NCI-H69 (cell line): ENCODE measurements around the gene TOM1L1.

Experiments used
- DNase-seq: peaks from one replicate; lab custom pipeline; 2025; lab: John Stamatoyannopoulos, UW

Gene TOM1L1

GRCh38 chr17:54947396-54947795, 46.7 kb downstream of the TOM1L1 start:
- DNase-seq, result no peak

GRCh38 chr17:54948380-54948779, 47.7 kb downstream of the TOM1L1 start:
- no peak for DNase-seq

GRCh38 chr17:54950116-54950515, 49.5 kb downstream of the TOM1L1 start:
- DNase-seq, result no peak

GRCh38 chr17:54951286-54951685, 50.6 kb downstream of the TOM1L1 start:
- DNase-seq, result no peak

- DNase-seq, result peak; percentile 77
These were observed 56.1 kb downstream of the TOM1L1 start for GRCh38 chr17:54956791-54957190.

GRCh38 chr17:54967621-54968261, 67.1 kb downstream of the TOM1L1 start:
- peak; percentile 45 for DNase-seq

- peak; percentile 98 for DNase-seq
These were observed 67.8 kb downstream of the TOM1L1 start, which contains the start of the genes COX11 and STXBP4 for GRCh38 chr17:54968262-54968987. Gene COX11, minus strand, starts transcription at chr17:54968654. Its CDS starts 8 bp downstream, at chr17:54968646. Gene STXBP4, plus strand, starts transcription at chr17:54968765. Its CDS starts 17,455 bp downstream, at chr17:54986220.

GRCh38 chr17:54968988-54969332, 68.3 kb downstream of the TOM1L1 start:
- DNase-seq, result no peak

- DNase-seq, result no peak
These were observed 69.3 kb downstream of the TOM1L1 start for GRCh38 chr17:54969658-54970572.

- DNase-seq, result peak; percentile 5
These were observed 70.5 kb downstream of the TOM1L1 start for GRCh38 chr17:54971147-54971546.

GRCh38 chr17:54971901-54972300, 71.2 kb downstream of the TOM1L1 start:
- DNase-seq, result no peak

GRCh38 chr17:54972406-54973138, 71.9 kb downstream of the TOM1L1 start:
- peak; percentile 27 for DNase-seq

GRCh38 chr17:54974759-54975158, 74.1 kb downstream of the TOM1L1 start:
- DNase-seq, result no peak

GRCh38 chr17:54976316-54976715, 75.7 kb downstream of the TOM1L1 start:
- DNase-seq, result no peak

- no peak for DNase-seq
These were observed 77.1 kb downstream of the TOM1L1 start for GRCh38 chr17:54977744-54978143.

GRCh38 chr17:54979657-54980056, 79.0 kb downstream of the TOM1L1 start:
- DNase-seq, result peak; percentile 3

GRCh38 chr17:54980375-54980774, 79.7 kb downstream of the TOM1L1 start:
- DNase-seq, result no peak

- DNase-seq, result no peak
These were observed 81.7 kb downstream of the TOM1L1 start for GRCh38 chr17:54982399-54982798.

GRCh38 chr17:54983260-54983659, 82.6 kb downstream of the TOM1L1 start:
- no peak for DNase-seq

- DNase-seq, result no peak
These were observed 84.8 kb downstream of the TOM1L1 start for GRCh38 chr17:54985476-54985875.

GRCh38 chr17:54990118-54990517, 89.5 kb downstream of the TOM1L1 start:
- no peak for DNase-seq

GRCh38 chr17:54991567-54991966, 90.9 kb downstream of the TOM1L1 start:
- DNase-seq, result no peak
